ENCODE results near the gene NEXN.

- TF ChIP-seq POLR2A (IDR thresholded peaks at IDR 0.05) (no peak), CTCF (IDR thresholded peaks at IDR 0.05) (no peak)
Observed at GRCh38 chr1:77986810-77987209, 98.4 kb downstream of the NEXN start.

Data from Peyer's patch (tissue), 4 donors.